Ramos (cell line): ENCODE results near the gene SMARCA5.
"Not testable (repeated sequence)": the region's sequence is repeated elsewhere in the genome, so short reads cannot be mapped to it uniquely, and the experiment has no call there.

Experiments
- in situ Hi-C: fragments of 300-500 bp; cut with MboI; formaldehyde crosslinking; loops from one replicate; pipeline ENCODE4 v1.14.3; 2022; ENCODE audit warnings: low sequenced_read_pairs; ENCODE audit not compliant: unreplicated experiment

The SMARCA5 gene

GRCh38 chr4:143528046-143528445, 14.5 kb downstream of the SMARCA5 start:
- in situ Hi-C loops, result not testable (repeated sequence)

- in situ Hi-C loops, result no loop called here
These were observed 17.9 kb downstream of the SMARCA5 start for GRCh38 chr4:143531380-143531779.

- in situ Hi-C loops, result no loop called here
These were observed 18.4 kb downstream of the SMARCA5 start for GRCh38 chr4:143531788-143532491.

DNA sequence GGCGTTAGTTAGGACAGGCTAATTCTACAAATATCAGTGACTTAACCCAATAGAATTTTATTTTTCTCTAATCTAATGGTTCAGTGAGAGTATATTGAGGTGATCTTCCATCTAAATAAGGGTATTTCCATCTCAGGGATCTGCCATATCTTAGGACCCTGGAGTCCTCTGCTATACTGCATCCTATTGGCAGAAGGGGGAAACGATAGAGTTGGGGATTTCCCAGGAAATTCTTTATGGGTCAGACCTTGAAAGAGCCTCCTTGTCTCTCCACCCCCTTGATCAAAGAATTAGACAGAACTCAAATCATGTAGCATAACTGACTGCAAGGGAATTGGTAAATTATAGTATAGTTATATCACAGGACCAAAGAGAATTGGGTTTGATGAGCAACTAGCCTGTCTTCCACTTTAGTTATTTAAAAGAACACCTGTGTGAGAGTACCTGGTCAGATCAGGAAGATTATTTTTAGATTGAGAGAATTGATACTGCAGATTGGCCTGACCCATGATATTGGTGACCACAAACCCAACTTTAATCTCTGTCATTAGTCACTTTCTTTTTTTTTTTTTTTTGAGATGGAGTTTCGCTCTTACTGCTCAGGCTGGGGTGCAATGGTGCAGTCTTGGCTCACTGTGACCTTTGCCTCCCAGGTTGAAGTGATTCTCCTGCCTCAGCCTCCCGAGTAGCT, 25.6 kb downstream of the SMARCA5 start:
- in situ Hi-C loops, result no loop called here

GRCh38 chr4:143539670-143540023, 26.1 kb downstream of the SMARCA5 start:
- in situ Hi-C loops, result no loop called here

DNA sequence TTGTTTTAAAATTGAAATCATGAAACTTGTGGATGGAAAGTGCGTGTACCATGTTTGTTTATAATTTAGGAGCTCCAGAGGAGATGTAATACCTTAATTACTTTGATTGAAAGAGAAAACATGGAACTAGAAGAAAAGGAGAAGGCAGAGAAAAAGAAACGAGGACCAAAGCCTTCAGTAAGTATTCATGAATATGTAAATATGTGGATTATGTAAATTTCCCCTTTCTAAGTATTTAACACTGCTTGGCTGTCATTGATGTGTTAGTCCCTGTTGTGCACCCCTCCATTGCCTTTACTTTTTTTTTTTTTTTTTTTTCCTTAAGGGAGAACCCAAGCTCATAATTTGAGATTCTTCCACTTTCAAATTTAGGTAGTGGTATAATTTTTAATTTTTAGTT, 36.4 kb downstream of the SMARCA5 start:
- in situ Hi-C loops, result no loop called here

- in situ Hi-C loops, result no loop called here
These were observed 41.5 kb downstream of the SMARCA5 start for GRCh38 chr4:143554728-143555597.

DNA sequence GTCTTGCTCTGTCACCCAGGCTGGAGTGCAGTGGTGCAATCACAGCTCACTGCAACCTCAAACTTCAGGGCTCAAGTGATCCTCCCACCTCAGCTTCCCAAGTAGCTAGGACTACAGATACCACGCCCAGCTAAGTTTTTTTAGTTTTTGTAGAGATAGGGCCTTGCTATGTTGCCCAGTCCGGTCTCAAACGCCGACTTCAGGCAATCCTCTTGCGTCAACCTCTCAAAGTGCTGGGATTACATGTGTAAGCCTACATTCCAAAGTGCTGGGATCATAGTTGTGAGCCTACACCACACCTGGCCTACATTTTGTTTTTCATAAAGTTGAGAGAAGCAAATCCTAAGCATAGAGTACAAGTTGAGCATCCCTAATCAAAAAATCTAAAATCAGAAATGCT, 42.2 kb downstream of the SMARCA5 start:
- in situ Hi-C loops, result no loop called here

- in situ Hi-C loops, result no loop called here
These were observed 44.8 kb downstream of the SMARCA5 start for GRCh38 chr4:143558286-143558685.

- in situ Hi-C loops, result no loop called here
These were observed 45.6 kb downstream of the SMARCA5 start for GRCh38 chr4:143558823-143559756.

DNA sequence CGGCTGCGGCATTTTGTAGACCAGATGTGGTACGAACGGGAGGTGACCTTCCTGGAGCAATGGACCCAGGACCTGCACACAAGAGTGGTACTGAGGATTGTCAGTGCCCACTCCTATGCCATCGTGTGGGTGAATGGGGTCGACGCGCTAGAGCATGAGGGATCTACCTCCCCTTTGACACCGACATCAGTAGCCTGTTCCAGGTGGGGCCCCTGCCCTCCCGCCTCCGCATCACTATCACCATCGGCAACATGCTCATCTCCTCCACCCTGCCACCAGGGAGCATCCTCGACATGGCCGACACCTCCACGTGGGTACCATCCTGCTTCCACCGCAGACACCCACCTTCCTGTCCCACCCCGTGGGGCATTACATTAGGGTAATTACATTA, 46.2 kb downstream of the SMARCA5 start:
- in situ Hi-C loops, result no loop called here

DNA sequence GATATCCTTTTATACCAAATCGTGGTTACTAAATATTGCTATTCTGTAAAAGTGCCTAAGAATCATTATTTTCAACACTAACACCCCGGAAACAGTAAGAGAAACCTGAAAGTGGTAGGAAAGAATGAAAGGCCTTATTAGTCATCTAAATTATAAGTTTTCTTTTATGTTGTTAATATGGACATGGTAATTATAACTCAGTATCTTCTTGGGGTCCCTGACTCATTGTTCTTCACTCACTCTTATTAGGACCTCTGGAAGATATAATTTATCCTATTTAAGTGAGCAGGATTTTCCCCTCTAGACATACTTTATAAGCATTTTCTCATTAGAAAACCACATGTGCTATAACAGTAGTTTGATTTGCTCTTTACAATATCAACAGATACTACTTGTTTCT, 51.0 kb downstream of the SMARCA5 start:
- in situ Hi-C loops, result no loop called here

DNA sequence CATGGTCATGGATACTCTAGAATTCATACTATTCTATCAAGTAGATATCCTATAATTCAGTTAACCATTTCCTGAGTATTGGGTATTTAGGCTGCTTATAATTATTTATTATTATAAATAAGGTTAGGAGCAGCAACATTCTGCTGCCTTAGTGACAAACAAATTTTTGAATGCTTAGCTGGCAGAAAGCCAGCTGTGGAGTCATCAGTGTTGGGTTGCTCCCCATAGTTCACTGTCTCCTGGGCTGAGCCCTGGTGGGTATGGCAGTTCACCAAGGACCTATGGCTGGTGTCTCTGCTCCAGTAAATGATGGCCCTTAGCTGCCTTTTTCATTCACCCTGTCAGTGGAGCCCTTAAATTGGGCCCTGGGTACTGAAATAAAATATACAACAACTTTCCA, 61.8 kb downstream of the SMARCA5 start:
- in situ Hi-C loops, result no loop called here

DNA sequence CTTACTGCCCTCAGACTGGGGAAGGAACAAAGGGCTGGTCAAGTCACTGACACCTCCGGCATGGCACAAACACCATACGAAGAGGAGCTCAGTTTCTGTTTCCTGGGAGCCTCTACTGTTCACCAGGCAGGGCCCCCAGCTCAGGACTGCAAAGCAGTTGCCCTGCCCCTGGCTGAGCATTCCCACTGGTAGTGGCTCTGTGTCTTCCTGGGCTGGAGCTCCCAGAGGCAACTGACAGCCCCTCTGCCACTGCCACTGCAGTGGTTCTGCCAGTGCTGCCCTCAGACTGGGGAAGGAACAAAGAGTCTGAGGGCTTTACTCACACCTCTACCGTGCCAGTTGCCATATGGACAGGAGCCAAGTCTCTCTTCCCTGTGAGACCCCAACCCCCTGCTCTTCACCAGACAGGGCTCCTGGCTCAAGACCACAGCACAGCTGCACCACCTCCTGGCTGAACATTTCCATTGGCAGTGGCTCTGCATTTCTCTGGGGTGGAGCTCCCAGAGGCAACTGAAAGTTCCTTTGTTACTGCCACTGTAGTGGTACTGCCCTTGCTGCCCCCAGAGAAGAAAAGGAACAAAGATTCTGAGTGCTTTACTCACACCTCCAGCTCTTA, 67.9 kb downstream of the SMARCA5 start:
- in situ Hi-C loops, result no loop called here

- in situ Hi-C loops, result no loop called here
These were observed 72.0 kb downstream of the SMARCA5 start for GRCh38 chr4:143585548-143585947.

GRCh38 chr4:143586080-143586479, 72.6 kb downstream of the SMARCA5 start:
- in situ Hi-C loops, result no loop called here

- in situ Hi-C loops, result no loop called here
These were observed 74.2 kb downstream of the SMARCA5 start for GRCh38 chr4:143587703-143588102.

DNA sequence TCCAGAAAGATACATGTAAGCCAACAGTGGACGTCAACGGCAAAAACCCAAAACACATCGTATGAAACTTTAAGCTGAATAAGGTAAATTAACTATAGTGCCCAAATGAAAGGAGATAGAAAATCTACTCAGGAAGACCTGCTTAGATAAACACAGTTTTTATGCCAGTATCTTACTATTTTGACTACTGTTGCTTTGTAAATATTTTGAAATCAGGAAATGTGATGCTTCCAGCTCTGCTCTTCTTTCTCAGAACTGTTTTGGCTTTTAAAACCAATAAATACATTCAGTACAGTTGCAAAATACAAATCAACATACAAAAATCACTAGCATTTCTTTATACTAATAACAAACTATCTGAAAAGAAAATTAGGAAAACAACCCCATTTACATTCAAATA, 83.8 kb downstream of the SMARCA5 start:
- in situ Hi-C loops, result no loop called here

- in situ Hi-C loops, result no loop called here
These were observed 85.3 kb downstream of the SMARCA5 start for GRCh38 chr4:143598816-143599215.

DNA sequence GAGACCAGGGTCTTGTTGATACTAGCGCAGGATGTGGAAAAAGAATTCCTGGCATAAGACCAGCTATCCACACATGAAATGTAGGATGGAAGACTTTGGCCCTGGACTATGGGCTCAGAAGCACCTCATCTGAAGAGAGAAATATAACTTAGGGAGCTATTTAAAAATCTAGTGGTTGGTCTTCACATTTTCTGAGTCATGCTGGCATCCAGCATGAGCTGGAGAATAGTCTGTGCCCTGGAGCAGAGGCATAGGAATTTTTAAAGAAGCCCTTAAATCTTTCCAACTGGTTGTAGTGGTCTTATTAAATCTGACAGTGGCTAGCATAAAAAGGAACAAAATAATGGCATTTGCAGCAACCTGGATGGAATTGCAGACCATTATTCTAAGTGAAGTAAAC, 86.3 kb downstream of the SMARCA5 start:
- in situ Hi-C loops, result no loop called here
